Right renal pelvis (tissue), 4 donors: ENCODE measurements around the gene PSME2. TPM values are rescaled to one million over a fixed set of nuclear protein-coding genes. Genes with fewer than 3 reads are reported as not detected.

Source experiments
- DNase-seq, 4 donors: peaks; one replicate each; pipeline ENCODE4 v3.0.0-alpha.2; 2013; ENCODE audit warnings: low read depth in 4 of 4, low spot score in 3 of 4, missing footprints in 1 of 4
- polyA plus RNA-seq, 4 donors: library from polyadenylated mRNA; unstranded; fragments of 120-200 nt; gene quantifications; one replicate each; pipeline ENCODE4 v1.2.1, GENCODE V29; 2013; ENCODE audit not compliant: insufficient read length in 4 of 4

The PSME2 gene
- polyA plus RNA-seq, 4 donors, result 156 to 183 (median 168) TPM

DNA sequence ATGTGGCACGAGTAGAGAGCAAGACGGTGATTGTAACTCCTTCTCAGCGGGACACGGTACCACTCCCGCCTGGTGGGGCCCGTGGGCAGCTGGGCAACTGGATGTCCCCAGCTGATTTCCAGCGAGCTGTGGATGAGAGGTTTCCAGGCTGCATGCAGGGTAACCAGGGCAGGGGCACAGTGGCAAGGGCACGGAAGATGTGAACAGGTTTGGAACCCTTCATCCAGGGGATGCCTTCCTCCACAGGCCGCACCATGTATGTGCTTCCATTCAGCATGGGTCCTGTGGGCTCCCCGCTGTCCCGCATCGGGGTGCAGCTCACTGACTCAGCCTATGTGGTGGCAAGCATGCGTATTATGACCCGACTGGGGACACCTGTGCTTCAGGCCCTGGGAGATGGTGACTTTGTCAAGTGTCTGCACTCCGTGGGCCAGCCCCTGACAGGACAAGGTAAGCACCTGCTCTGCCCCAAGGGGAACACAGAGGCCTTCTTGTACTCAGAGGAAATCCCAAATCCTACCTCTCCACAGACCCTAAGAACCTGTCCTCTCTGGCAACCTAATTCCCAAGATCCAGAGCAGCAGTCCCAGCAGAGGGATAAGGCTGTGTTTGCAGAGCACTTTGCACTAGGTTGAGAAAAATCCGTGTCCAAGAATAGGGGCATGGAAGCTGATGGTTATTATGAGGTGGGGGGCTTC, 48.0 kb downstream of the PSME2 start:
- DNase-seq, result no peak

GRCh38 chr14:24096545-24097181, 49.7 kb downstream of the PSME2 start:
- no peak for DNase-seq

DNA sequence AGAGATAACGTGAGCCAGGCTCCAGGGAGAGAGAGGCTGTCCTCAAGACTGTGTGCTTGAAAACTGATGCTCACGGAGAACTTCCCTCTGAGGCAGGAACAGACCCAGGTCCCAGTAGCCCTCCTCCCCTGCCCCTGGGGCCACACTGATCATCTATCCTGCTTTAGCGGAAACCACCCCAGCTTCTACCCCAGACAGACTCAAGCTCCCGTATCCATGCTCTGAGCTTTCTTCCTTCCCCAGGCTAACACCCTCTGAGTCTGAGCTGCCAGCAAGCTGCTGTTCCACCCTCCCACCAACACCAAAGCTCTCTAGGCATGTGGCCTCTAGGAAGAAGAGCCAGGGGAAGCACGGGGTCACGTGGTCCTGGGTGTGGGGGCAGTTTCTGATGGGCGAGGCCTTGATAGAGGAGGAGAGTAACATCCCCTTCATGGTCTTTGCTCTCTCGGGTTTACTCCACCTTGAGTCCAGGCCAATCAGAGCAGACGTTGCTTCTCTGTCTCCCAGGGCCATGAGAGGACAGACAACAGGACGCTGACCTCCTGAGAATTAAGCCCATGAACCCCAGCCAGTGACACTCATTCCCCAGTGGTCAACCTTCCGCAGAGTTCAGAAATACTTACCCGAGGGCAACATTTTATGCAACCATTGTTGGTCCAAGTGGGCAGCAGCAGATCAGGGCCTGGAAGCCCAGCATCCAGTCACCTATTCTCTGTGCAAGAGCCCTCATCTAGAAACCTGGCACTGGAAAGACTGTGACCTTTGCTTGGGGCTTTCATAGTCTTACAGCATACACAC, 50.9 kb downstream of the PSME2 start:
- DNase-seq, result peak in 1 of 4 donors; percentile 53

- DNase-seq, result no peak
Measured at GRCh38 chr14:24094841-24095270, 51.6 kb downstream of the PSME2 start.

DNA sequence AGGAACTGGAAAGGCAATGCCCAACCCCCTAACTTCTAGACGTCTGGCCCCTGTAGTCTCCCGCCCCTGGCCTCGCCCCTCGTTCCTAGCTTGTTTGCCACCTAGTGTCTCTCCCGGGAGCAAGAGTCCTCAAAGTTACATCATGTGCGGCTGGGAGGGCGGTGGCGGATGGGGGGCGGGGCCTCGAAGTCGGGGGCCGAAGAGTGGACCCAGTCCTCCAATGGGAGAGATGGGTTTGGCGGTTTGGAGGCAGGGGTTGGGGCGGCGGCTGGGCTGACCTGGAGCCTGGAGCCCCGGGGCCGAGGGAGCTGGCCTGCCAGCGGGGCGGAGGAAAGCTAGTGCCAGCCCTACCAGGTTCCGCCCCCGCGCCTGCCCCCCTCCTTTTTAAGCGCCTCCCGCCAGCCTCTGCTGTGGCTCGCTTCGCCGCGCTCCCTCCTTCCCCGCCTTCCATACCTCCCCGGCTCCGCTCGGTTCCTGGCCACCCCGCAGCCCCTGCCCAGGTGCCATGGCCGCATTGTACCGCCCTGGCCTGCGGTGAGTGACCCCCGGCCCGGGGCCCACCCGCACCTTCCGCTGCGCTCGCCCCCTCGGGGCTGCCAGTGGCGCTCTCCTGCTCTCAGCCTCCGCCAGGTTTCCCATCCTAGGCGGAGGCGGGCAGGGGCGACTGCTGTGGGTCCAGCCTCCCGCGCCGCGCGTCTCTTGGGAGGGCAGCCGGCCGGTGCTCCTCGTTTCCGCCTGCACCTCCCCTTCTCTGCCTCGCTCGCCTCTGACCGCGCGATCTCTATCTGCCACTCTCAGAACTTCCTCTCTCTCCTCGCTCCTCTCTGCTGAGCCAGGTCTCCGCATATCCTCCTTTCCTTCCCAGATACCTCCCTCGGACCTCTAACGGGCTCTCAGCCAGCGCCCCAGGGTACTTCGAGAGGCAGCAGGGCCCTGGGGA, 52.2 kb downstream of the PSME2 start, which contains the start of gene PCK2:
PCK2 (plus strand) TSS at position 411 of the 940 bp plus-strand sequence; CDS start at position 506, 95 bp downstream.
- DNase-seq, result peak in 3 of 4 donors; percentile 56 to 74 (median 58)

Other genes starting within 250 kb of the PSME2 start
- gene DHRS4, start 192.8 kb downstream of the PSME2 start, polyA plus RNA-seq, result 10 to 100 TPM; 39.2 to 64.1 (median 45.3) TPM
- 10 to 100 TPM; 28.8 to 49.0 (median 41.4) TPM for gene DHRS4L2, start 157.7 kb downstream of the PSME2 start, polyA plus RNA-seq
- 1 to 10 TPM; 1.9 to 2.3 (median 2.3) TPM for gene CARMIL3, start 94.6 kb downstream of the PSME2 start, polyA plus RNA-seq
- gene CPNE6, start 75.0 kb downstream of the PSME2 start, polyA plus RNA-seq, result under 1 TPM in 1 of 4 donors, not detected in 3; 0.03 TPM
- 10 to 100 TPM; 25.4 to 39.1 (median 30.4) TPM for gene PCK2, start 52.3 kb downstream of the PSME2 start, polyA plus RNA-seq
- 10 to 100 TPM; 79.8 to 83.5 (median 81.4) TPM for gene DCAF11, start 31.8 kb downstream of the PSME2 start, polyA plus RNA-seq
- 1 to 10 TPM; 2.5 to 3.7 (median 2.8) TPM for gene NRL, start 31.7 kb downstream of the PSME2 start, polyA plus RNA-seq
- gene FITM1, start 16.0 kb downstream of the PSME2 start, polyA plus RNA-seq, result 1 to 10 TPM in 2 of 4 donors, under 1 TPM in 2; 0.87 to 1.2 (median 0.97) TPM
- 100 to 1,000 TPM; 198 to 214 (median 206) TPM for gene PSME1, start 10.4 kb downstream of the PSME2 start, polyA plus RNA-seq
- 10 to 100 TPM; 14.5 to 24.2 (median 18.9) TPM for gene EMC9, start 5.0 kb downstream of the PSME2 start, polyA plus RNA-seq
- 10 to 100 TPM; 49.2 to 54.2 (median 49.4) TPM for gene RNF31, start 888 bp upstream of the PSME2 start, polyA plus RNA-seq
- gene IRF9, start 14.7 kb upstream of the PSME2 start, polyA plus RNA-seq, result 10 to 100 TPM; 45.4 to 65.2 (median 60.4) TPM
- 10 to 100 TPM; 60.0 to 70.1 (median 64.3) TPM for gene REC8, start 25.5 kb upstream of the PSME2 start, polyA plus RNA-seq
- gene IPO4, start 42.2 kb upstream of the PSME2 start, polyA plus RNA-seq, result 10 to 100 TPM; 33.2 to 41.3 (median 34.0) TPM
- gene TM9SF1, start 48.8 kb upstream of the PSME2 start, polyA plus RNA-seq, result 10 to 100 TPM; 37.8 to 48.9 (median 41.3) TPM
- 1 to 10 TPM; 3.7 to 4.8 (median 4.3) TPM for gene TSSK4, start 59.1 kb upstream of the PSME2 start, polyA plus RNA-seq
- 10 to 100 TPM; 43.5 to 50.7 (median 49.8) TPM for gene CHMP4A, start 66.9 kb upstream of the PSME2 start, polyA plus RNA-seq
- gene MDP1, start 69.5 kb upstream of the PSME2 start, polyA plus RNA-seq, result 10 to 100 TPM; 14.8 to 19.3 (median 16.2) TPM
- 100 to 1,000 TPM; 222 to 245 (median 238) TPM for gene NEDD8, start 85.8 kb upstream of the PSME2 start, polyA plus RNA-seq
- 100 to 1,000 TPM; 102 to 121 (median 118) TPM for gene GMPR2, start 86.3 kb upstream of the PSME2 start, polyA plus RNA-seq
- gene TINF2, start 96.0 kb upstream of the PSME2 start, polyA plus RNA-seq, result 10 to 100 TPM; 55.5 to 70.6 (median 58.7) TPM
- gene TGM1, start 116.6 kb upstream of the PSME2 start, polyA plus RNA-seq, result 1 to 10 TPM; 1.4 to 2.3 (median 2.1) TPM
- gene RABGGTA, start 125.0 kb upstream of the PSME2 start, polyA plus RNA-seq, result 10 to 100 TPM; 19.7 to 24.1 (median 20.8) TPM
- gene DHRS1, start 153.2 kb upstream of the PSME2 start, polyA plus RNA-seq, result 10 to 100 TPM; 44.6 to 56.9 (median 46.2) TPM
- gene NOP9, start 153.2 kb upstream of the PSME2 start, polyA plus RNA-seq, result 10 to 100 TPM; 26.7 to 27.7 (median 27.0) TPM
- 10 to 100 TPM; 21.8 to 27.6 (median 24.6) TPM for gene CIDEB, start 161.4 kb upstream of the PSME2 start, polyA plus RNA-seq
- gene LTB4R2, start 163.5 kb upstream of the PSME2 start, polyA plus RNA-seq, result 1 to 10 TPM; 1.8 to 2.5 (median 2.0) TPM
- 1 to 10 TPM; 2.6 to 4.7 (median 3.8) TPM for gene LTB4R, start 164.9 kb upstream of the PSME2 start, polyA plus RNA-seq
- gene ADCY4, start 188.5 kb upstream of the PSME2 start, polyA plus RNA-seq, result 10 to 100 TPM; 15.6 to 24.9 (median 20.4) TPM
- gene RIPK3, start 193.4 kb upstream of the PSME2 start, polyA plus RNA-seq, result 1 to 10 TPM; 2.7 to 4.1 (median 3.2) TPM
- 10 to 100 TPM; 60.9 to 74.3 (median 64.2) TPM for gene NFATC4, start 221.6 kb upstream of the PSME2 start, polyA plus RNA-seq